Measurements from ENCODE around the gene ZNF331. TPM values are rescaled to one million over a fixed set of nuclear protein-coding genes. Genes with fewer than 3 reads are reported as not detected.
"Not testable (repeated sequence)": the region's sequence is repeated elsewhere in the genome, so short reads cannot be mapped to it uniquely, and the experiment has no call there.

Gene ZNF331
- 17.7 TPM for polyA plus RNA-seq (2013, experiment 1 of 2)
- polyA plus RNA-seq (2013, experiment 2 of 2): 17.0 TPM

DNA sequence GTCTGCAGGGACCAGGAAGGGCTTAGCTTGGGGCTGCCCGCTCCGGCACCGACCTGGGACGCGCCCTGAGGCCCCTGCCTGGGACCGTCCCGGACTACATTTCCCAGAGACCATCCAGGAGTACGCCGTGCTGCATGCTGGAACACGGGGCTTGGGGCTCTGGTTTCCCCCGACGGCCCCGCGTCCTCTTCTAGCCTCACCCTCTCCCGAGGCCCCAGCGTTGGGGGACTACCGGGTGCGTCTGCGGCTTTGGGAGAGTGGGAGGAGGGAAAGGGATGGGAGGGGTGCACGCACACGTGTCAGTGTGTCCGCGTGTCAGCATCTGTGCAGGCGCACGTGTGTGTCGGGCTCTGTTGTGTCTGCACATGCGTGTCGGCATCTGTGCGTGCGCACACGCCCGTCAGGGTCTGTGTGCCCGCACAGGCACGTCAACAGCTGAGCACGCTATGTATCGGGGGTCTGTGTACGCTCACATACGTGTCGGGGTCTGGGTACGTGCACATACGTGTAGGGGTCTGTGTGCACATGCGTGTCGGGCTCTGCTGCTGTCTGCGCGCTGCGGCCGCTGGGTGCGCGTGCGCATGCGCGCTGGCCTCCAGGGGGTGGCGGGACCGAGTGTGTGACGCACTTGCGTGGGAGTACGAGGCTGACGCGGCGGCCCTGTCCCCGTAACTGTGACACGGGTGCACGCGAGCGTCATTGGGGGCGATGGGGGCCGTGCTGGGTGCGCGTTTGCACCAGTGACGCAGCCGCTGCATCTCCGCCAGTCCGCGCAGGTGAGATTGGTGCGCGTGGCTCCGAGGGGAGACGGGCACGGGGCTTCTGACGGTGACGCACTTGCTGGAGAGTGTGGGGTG lies at the start of gene ZNF331:
Gene ZNF331 (plus strand): TSS at position 625 of the 857 bp plus-strand sequence. CDS start 31,232 bp downstream, outside the sequence.
- Histone ChIP-seq H3K56ac (ENCODE audit: low read length) (peak within 1 kb of the TSS; percentile 96), H2AK5ac (ENCODE audit: low read length) (no peak within 1 kb of the TSS), H3K79me2 (ENCODE audit: control insufficient read depth, insufficient read depth, low read length) (no peaks in the 10 kb centered on the region), H3K27me3 (ENCODE audit: insufficient read depth, low read length, poor library complexity) (no peaks in the 10 kb centered on the region), H3K36me3 (ENCODE audit: control insufficient read depth, insufficient read depth, low read length) (peaks cover 6% of the 10 kb centered on the region), H3K4me3 (ENCODE audit: low read length) (peak within 1 kb of the TSS; percentile 72), H3K9ac (ENCODE audit: low read length) (peak within 1 kb of the TSS; percentile 84), H3K79me1 (ENCODE audit: low read length) (no peaks in the 10 kb centered on the region), H2BK15ac (replicated peaks; ENCODE audit: low read depth) (no peak within 1 kb of the TSS), H3K4me2 (ENCODE audit: low read length) (peak within 1 kb of the TSS; percentile 87), H3K27ac (ENCODE audit: low read depth, low read length) (no peak within 1 kb of the TSS), H3K23ac (ENCODE audit: low read length) (no peak within 1 kb of the TSS), H3K4ac (ENCODE audit: low read depth, low read length) (no peak within 1 kb of the TSS), H2BK5ac (ENCODE audit: low read length) (no peak within 1 kb of the TSS), H3K18ac (ENCODE audit: low read length) (no peak within 1 kb of the TSS), H4K8ac (ENCODE audit: low read depth, low read length) (no peak within 1 kb of the TSS), H3K4me1 (ENCODE audit: control insufficient read depth, low read depth, low read length) (no peaks in the 10 kb centered on the region), H2BK120ac (ENCODE audit: low read depth, low read length) (no peak within 1 kb of the TSS), H4K5ac (ENCODE audit: low read length) (no peak within 1 kb of the TSS)
- no CpG with 5 or more reads among the region's 81 CpGs for WGBS (ENCODE audit: extremely low coverage, insufficient coverage, low lambda C conversion rate)
- DNase-seq: peak; percentile 79

DNA sequence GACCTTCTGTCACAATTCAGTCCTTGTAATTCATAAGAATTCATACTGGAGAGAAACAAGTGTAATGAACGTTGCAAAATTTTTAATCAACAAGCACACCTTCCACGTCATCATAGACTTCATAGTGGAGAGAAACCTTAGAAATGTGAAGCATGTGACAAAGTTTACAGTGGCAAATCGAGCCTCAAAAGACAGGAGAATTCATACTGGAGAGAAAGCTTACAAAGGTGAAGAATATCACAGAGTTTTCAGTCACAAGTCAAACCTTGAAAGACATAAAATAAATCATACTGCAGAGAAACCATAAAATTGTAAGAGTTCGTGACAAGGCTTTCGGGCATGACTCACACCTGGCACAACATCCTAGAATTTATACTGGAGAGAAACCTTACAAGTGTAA lies 45.8 kb upstream of the ZNF331 start:
- Histone ChIP-seq H4K8ac (ENCODE audit: low read depth, low read length) (no peak overlapping the region), H3K23ac (ENCODE audit: low read length) (no peak overlapping the region), H2BK120ac (ENCODE audit: low read depth, low read length) (no peak overlapping the region), H3K4me2 (ENCODE audit: low read length) (no peak overlapping the region), H3K27me3 (ENCODE audit: insufficient read depth, low read length, poor library complexity) (no peaks in the 10 kb centered on the region), H3K36me3 (ENCODE audit: control insufficient read depth, insufficient read depth, low read length) (peaks cover 6% of the 10 kb centered on the region), H3K4me1 (ENCODE audit: control insufficient read depth, low read depth, low read length) (no peaks in the 10 kb centered on the region), H2BK15ac (replicated peaks; ENCODE audit: low read depth) (no peak overlapping the region), H3K9ac (ENCODE audit: low read length) (no peak overlapping the region), H3K4me3 (ENCODE audit: low read length) (no peak overlapping the region), H3K56ac (ENCODE audit: low read length) (no peak overlapping the region), H2BK5ac (ENCODE audit: low read length) (no peak overlapping the region), H3K27ac (ENCODE audit: low read depth, low read length) (no peak overlapping the region), H3K79me1 (ENCODE audit: low read length) (no peaks in the 10 kb centered on the region), H3K4ac (ENCODE audit: low read depth, low read length) (no peak overlapping the region), H3K18ac (ENCODE audit: low read length) (no peak overlapping the region), H4K5ac (ENCODE audit: low read length) (no peak overlapping the region), H2AK5ac (ENCODE audit: low read length) (no peak overlapping the region), H3K79me2 (ENCODE audit: control insufficient read depth, insufficient read depth, low read length) (no peaks in the 10 kb centered on the region)
- DNase-seq: no peak
- WGBS (ENCODE audit: extremely low coverage, insufficient coverage, low lambda C conversion rate): no CpG with 5 or more reads among the region's 5 CpGs

DNA sequence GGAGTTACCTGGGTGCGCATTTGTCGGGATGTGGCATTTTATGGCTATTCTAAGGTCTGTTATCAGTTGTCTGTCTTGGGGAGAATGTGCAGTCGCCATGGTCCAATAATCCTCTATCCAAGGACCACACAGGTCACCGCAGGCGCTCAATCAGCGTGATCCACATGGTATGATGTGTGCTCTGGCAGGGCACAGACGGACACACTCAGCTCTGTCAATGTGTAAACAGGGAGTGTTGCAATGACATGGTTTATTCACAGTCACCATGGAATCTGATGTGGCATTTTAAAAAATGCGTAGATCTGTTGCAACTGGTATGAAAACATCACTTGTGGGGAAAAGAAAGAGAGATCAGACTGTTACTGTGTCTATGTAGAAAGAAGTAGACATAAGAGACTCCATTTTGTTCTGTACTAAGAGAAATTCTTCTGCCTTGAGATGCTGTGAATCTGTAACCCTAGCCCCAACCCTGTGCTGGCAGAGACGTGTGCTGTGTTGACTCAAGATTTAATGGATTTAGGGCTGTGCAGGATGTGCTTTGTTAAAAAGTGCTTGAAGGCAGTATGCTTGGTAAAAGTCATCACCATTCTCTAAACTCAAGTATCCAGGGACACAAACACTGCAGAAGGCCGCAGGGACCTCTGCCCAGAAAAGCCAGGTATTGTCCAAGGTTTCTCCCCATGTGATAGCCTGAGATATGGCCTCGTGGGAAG lies 40.5 kb upstream of the ZNF331 start:
- not testable (repeated sequence) for H3K4me3 ChIP-seq (ENCODE audit: low read length); H2BK120ac ChIP-seq (ENCODE audit: low read depth, low read length); H3K27me3 ChIP-seq (ENCODE audit: insufficient read depth, low read length, poor library complexity); H3K79me2 ChIP-seq (ENCODE audit: control insufficient read depth, insufficient read depth, low read length); H2BK5ac ChIP-seq (ENCODE audit: low read length); H2BK15ac ChIP-seq (replicated peaks; ENCODE audit: low read depth); H3K23ac ChIP-seq (ENCODE audit: low read length); H3K18ac ChIP-seq (ENCODE audit: low read length); H3K9ac ChIP-seq (ENCODE audit: low read length); H4K5ac ChIP-seq (ENCODE audit: low read length); H2AK5ac ChIP-seq (ENCODE audit: low read length); H3K36me3 ChIP-seq (ENCODE audit: control insufficient read depth, insufficient read depth, low read length); H4K8ac ChIP-seq (ENCODE audit: low read depth, low read length); H3K4me2 ChIP-seq (ENCODE audit: low read length); H3K4me1 ChIP-seq (ENCODE audit: control insufficient read depth, low read depth, low read length); H3K79me1 ChIP-seq (ENCODE audit: low read length)
- peak overlapping the region; percentile 65 for H3K4ac ChIP-seq (ENCODE audit: low read depth, low read length)
- H3K27ac ChIP-seq (ENCODE audit: low read depth, low read length): peak overlapping the region; percentile 13
- peak; percentile 50 for DNase-seq
- no CpG with 5 or more reads among the region's 11 CpGs for WGBS (ENCODE audit: extremely low coverage, insufficient coverage, low lambda C conversion rate)
- H3K56ac ChIP-seq (ENCODE audit: low read length): peak overlapping the region; percentile 73

DNA sequence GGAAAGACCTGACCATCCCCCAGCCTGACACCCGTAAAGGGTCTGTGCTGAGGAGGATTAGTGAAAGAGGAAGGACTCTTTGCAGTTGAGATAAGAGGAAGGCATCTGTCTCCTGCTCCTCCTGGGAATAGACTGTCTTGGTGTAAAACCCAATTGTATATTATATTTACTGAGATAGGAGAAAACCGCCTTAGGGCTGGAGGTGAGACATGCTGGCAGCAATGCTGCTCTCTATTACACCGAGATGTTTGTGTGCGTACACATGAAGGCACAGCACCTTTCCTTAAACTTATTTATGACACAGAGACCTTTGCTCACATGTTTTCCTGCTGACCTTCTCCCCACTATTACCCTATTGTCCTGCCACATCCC lies 39.9 kb upstream of the ZNF331 start:
- H3K23ac ChIP-seq (ENCODE audit: low read length); H2AK5ac ChIP-seq (ENCODE audit: low read length); H3K79me1 ChIP-seq (ENCODE audit: low read length); H3K4me3 ChIP-seq (ENCODE audit: low read length); H3K18ac ChIP-seq (ENCODE audit: low read length); H3K27me3 ChIP-seq (ENCODE audit: insufficient read depth, low read length, poor library complexity); H2BK15ac ChIP-seq (replicated peaks; ENCODE audit: low read depth); H3K36me3 ChIP-seq (ENCODE audit: control insufficient read depth, insufficient read depth, low read length); H3K4ac ChIP-seq (ENCODE audit: low read depth, low read length); H3K4me2 ChIP-seq (ENCODE audit: low read length); H2BK120ac ChIP-seq (ENCODE audit: low read depth, low read length); H4K5ac ChIP-seq (ENCODE audit: low read length); H3K4me1 ChIP-seq (ENCODE audit: control insufficient read depth, low read depth, low read length); H4K8ac ChIP-seq (ENCODE audit: low read depth, low read length); H3K9ac ChIP-seq (ENCODE audit: low read length); H3K79me2 ChIP-seq (ENCODE audit: control insufficient read depth, insufficient read depth, low read length); H2BK5ac ChIP-seq (ENCODE audit: low read length): not testable (repeated sequence)
- peak; percentile 35 for DNase-seq
- no CpG with 5 or more reads among the region's 4 CpGs for WGBS (ENCODE audit: extremely low coverage, insufficient coverage, low lambda C conversion rate)
- peak overlapping the region; percentile 70 for H3K27ac ChIP-seq (ENCODE audit: low read depth, low read length)
- H3K56ac ChIP-seq (ENCODE audit: low read length): peak overlapping the region; percentile 15

DNA sequence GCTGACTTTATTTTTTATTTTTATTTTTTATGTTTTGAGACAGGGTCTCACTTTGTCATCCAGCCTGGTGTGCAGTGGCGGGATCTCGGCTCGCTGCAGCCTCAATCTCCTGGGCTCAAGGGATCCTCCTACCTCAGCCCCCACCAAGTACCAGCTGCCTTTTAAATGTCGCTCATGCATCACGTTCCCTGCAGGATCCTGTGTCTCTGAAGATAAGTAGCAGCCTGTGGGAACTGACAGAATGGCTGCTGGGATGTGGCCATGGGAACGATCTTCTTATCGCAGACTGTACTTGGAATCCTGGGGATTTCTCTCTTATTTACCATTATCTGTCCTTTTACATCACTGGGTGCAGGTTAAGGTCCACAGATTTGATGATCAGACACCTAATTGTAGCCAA lies 34.8 kb upstream of the ZNF331 start:
- not testable (repeated sequence) for H3K27me3 ChIP-seq (ENCODE audit: insufficient read depth, low read length, poor library complexity); H3K9ac ChIP-seq (ENCODE audit: low read length); H4K8ac ChIP-seq (ENCODE audit: low read depth, low read length); H2BK5ac ChIP-seq (ENCODE audit: low read length); H3K27ac ChIP-seq (ENCODE audit: low read depth, low read length); H2BK15ac ChIP-seq (replicated peaks; ENCODE audit: low read depth); H2BK120ac ChIP-seq (ENCODE audit: low read depth, low read length); H3K4me1 ChIP-seq (ENCODE audit: control insufficient read depth, low read depth, low read length); H3K23ac ChIP-seq (ENCODE audit: low read length); H3K18ac ChIP-seq (ENCODE audit: low read length); H3K4me2 ChIP-seq (ENCODE audit: low read length); H3K79me1 ChIP-seq (ENCODE audit: low read length); H3K4me3 ChIP-seq (ENCODE audit: low read length); H3K79me2 ChIP-seq (ENCODE audit: control insufficient read depth, insufficient read depth, low read length); H4K5ac ChIP-seq (ENCODE audit: low read length); H3K36me3 ChIP-seq (ENCODE audit: control insufficient read depth, insufficient read depth, low read length); H3K4ac ChIP-seq (ENCODE audit: low read depth, low read length); H3K56ac ChIP-seq (ENCODE audit: low read length); H2AK5ac ChIP-seq (ENCODE audit: low read length)
- DNase-seq: peak; percentile 42
- no CpG with 5 or more reads among the region's 7 CpGs for WGBS (ENCODE audit: extremely low coverage, insufficient coverage, low lambda C conversion rate)

Measured in mesendoderm (in vitro differentiated cells).